GM15510 (cell line): Measurements from ENCODE around the gene SS18L1.

Source experiments
- POLR2A ChIP-seq: IDR thresholded peaks from 3 replicates; pipeline ENCODE4 v1.6.1; 2011; ENCODE audit warnings: borderline replicate concordance; ENCODE audit not compliant: insufficient read length; ENCODE audit errors: extremely low read depth

Gene SS18L1

GRCh38 chr20:62129731-62130531 lies 13.6 kb upstream of the SS18L1 start:
- no peak for TF ChIP-seq POLR2A

DNA sequence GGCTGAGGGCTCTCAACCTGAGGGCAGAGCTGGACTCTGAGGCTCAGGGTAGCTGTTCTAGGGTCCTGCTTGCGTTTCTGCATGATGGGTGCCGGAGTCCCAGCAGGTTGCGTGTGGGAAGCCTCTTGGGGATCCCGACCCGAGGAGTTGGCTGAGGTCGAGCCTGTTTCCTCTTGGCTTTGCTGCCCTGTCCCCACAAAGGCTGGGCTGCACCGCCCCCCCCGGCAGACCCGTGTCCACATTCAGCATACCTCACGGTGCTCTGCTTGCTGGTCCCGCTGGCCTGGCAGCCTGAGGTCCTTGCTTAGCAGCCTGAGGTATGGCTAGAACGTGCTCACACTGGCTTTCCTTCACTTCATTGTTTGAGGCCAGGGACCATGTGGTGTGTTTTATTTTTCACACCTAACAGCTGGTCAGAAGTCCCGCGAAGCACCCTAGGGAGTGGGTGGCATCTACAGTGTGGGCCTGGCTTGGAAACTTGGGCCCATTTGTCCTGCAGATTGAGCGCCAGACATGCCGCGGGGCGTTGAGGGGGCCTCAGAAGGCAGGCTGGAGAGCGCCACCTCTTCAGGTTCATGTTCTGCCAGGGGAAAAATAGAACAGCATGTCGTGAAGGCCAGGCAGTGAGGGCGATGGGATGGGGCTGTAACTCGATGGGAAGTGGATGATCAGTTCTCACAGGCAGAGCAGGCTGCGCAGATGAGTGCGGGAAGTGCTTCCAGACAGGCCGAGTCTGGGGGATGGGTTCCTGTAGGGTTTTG lies 11.8 kb upstream of the SS18L1 start:
- no peak for TF ChIP-seq POLR2A

- no peak for TF ChIP-seq POLR2A
Observed at GRCh38 chr20:62132421-62132820, 11.1 kb upstream of the SS18L1 start.

DNA sequence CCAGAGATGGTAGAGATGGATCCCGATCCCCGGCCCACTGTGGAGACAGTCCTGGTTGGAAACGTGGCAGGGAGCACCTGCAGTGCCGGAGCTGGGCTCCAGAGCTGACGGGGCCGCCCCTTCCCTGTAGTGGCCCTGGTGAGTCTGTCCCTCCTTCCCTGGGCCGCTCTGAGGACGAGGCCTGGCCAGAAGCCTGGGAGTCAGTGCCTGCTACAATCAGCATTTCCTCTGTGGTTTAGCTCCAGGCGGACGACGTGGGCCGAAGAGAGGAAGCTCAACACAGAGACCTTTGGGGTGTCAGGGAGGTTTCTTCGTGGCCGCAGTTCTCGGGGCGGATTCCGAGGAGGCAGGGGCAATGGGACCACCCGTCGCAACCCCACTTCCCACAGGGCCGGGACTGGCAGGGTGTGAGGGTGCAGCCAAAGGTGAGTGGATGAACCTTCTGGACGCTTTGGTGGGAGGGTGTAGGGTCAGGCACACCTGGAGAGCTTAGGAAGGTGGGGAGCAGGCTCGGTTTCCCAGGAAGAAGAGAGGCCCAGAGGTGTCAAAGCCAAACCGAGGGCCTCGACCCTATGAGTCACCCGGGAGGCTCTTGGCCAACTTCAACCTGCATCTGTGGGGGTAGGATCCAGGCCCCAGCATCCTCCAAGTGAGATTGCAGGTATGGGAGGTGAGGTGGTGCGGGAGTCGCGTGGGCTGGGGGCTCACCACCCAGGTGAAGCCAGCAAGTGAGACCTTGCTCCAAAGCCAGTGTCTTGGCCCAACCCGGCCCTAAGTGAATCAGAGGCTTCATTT lies 10.3 kb upstream of the SS18L1 start:
- no peak for TF ChIP-seq POLR2A

DNA sequence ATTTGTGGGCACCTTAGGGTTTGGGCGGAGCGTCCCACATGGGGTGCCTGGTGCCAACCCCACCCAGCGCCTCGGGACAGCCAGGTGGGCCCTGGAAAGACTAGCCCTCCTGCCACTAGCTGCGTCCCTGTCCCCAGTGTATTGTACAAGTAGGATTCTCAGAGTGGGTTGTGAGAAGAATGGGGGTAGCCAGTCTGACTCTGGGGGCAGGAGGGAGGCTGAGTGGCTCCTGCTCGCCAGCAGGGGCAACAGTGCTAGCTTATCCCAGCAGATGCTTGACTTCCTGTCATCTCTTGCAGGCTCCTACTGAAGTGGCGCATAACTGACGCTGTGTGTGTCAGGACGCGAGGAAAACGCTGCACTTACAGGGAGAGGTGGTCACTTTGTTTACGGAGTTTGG lies 9.7 kb upstream of the SS18L1 start:
- no peak for TF ChIP-seq POLR2A

DNA sequence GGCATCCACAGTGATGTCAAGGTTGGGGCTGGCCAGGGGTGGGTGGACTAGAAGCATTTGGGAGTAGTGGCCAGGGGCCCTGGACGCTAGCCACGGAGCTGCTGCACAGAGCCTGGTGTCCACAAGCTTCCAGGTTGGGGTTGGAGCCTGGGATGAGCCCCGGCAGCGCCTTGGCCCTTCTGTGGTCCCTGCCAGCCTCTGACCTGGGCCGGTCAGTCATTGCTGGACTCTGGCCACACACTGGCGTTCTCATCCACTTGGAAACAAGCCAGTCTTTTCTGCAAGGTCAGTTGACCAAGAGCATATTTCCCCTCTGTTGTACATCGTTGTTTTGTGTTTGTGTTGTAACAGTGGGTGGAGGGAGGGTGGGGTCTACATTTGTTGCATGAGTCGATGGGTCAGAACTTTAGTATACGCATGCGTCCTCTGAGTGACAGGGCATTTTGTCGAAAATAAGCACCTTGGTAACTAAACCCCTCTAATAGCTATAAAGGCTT lies 8.8 kb upstream of the SS18L1 start:
- TF ChIP-seq POLR2A = peak; percentile 23

GRCh38 chr20:62135573-62136266 lies 7.8 kb upstream of the SS18L1 start:
- no peak for TF ChIP-seq POLR2A

DNA sequence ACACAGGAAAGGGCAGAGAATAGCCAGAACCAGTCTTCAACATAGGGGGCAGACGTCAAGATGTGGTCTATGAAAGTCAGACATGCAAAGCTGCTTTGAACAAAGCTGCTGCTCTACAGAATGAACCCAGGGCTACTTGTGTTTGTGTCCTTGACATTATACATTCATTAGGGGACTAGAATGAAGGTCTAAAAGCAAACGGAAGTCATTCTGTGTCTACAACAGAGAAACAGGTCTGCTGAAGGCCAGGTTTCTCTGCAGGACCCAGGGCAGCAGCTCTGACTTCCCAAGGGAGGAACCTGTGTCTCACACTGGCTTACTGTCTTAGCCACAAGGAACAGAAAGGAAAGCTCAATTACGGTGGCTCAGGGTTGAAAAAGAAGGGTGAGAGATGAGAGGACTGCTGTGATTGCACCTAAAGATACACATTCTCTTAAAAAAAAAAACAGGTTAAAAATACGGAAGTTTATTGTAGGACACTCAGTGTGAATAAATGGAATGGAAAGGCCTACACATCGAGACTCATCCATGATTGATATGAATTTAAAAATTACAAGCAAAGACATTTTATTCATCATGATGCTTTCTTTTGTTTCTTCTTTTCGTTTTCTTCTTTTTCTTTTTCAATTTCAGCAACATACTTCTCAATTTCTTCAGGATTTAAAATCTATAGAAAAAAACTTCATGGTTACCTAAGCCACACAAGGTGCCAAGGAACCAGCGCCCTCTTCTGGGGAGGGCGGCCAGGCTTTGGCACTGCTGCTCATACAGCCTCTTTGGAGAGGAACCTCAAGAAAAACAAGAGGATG lies 7.1 kb upstream of the SS18L1 start:
- TF ChIP-seq POLR2A = no peak

DNA sequence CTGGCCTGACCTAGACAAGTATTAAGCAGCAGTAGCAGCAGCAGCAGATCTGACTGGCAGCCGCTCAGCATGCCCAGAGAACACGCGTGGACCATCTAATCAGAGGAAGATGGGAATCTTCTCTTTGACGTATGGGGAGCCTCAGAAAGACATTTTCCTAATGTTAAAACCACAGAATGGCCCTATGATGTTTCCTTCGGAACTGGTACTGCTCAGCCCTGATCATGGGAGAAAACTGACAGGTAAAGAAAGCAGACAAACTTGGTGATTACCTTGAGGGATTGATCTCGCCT lies 6.5 kb upstream of the SS18L1 start:
- no peak for TF ChIP-seq POLR2A

- no peak for TF ChIP-seq POLR2A
Observed at GRCh38 chr20:62137478-62138203, 5.9 kb upstream of the SS18L1 start.

DNA sequence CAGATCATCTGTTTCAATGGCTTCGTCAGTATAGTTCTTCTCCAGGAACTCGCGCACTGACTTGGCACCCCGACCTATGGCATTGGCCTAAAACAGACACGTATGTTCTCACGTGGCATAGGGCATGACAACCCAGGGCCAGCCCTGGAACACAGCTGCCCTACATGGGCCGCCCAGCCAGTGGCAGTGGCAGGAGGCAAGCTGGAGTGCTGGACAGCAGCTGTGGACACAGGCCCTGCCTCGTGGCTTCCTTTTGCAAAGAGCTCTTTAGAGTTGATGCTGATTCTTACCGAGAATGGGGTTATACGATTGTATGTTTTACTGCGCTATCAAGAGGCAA lies 5.4 kb upstream of the SS18L1 start:
- TF ChIP-seq POLR2A = no peak

DNA sequence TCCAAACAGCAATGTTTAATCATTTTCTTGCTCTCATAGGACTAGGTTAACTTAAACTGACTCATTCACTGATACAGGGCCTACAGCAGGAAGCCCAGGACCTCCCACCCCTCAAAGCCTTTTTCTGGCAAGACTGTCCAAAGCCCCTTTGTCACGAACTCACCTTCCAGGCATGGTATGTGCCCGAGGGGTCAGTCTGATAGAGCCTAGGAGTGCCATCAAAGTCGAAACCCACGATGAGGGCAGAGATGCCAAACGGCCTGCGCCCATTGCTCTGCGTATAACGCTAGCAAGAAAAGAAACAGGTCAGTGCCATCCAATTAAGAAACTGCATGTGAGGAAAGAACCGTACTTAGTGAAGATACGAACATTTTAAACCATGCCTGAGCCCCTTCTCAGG lies 4.7 kb upstream of the SS18L1 start:
- TF ChIP-seq POLR2A = no peak

DNA sequence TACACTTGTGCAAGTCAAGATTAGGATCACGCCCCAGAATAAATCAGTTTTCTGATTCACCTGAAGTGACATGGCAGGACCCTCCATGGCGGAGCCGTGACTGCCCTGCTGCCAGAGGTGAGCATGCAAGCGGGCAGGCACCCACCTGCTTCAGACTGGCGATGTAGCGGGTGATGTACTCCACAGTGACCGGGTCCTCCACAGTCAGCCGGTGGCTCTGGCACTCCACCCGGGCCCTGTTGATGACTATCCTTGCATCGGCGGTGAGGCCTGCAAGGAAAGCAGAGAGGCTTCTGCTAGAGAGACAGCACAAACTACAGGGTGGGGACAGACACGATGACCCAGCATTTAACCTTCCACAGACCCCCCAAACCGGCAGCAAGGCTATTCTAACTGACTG lies 3.9 kb upstream of the SS18L1 start:
- no peak for TF ChIP-seq POLR2A

- no peak for TF ChIP-seq POLR2A
Observed at GRCh38 chr20:62141043-62141396, 2.5 kb upstream of the SS18L1 start.
